K562 (cell line): ENCODE measurements around the gene UTRN. TPM values are rescaled to one million over a fixed set of nuclear protein-coding genes. Genes with fewer than 3 reads are reported as not detected.

ENCODE experiments used
- ATAC-seq: fragments of 200-7000 bp; cut with Tn5 transposase; 3 replicates; pipeline ENCODE4 v1.9.1; 2020; ENCODE audit warnings: moderate library complexity
- BruUV-seq: library from RNA; stranded (reverse); fragments of 400-500 nt; replicated peaks from 2 replicates; lab custom pipeline; 2021; lab: Mats Ljungman, UMichigan
- CTCF ChIA-PET: fragments of 300-600 bp; formaldehyde crosslinking; extraction: SDS; loops from one replicate; lab custom pipeline; 2021; ENCODE audit warnings: low intra/inter-chr PET ratio; lab: Yijun Ruan, JAX
- POLR2A ChIA-PET: fragments of 300-600, 350-650 bp; sonication (Branson Sonifier 250); formaldehyde crosslinking; extraction: SDS; loops from one replicate; lab custom pipeline; 2021; ENCODE audit warnings: antibody characterized with exemption, inconsistent platforms; lab: Yijun Ruan, JAX
- DNase-seq, 4 experiments: peaks; one replicate each; pipeline versions ENCODE4 v3.0.0 to v3.0.0-alpha.2; 2011 to 2018; ENCODE audit warnings: low spot score in 3 of 4, mixed read lengths in 3 of 4; ENCODE audit errors: extremely low read depth in 1 of 4
- FAIRE-seq: peaks from 2 replicates; lab custom pipeline; 2011; peaks lifted over from hg19 to GRCh38; lab: Jason Lieb, UNC
- H2AFZ ChIP-seq: 2 replicates; pipeline ENCODE4 v1.6.0; 2011; ENCODE audit warnings: low read depth, low read length, control low read depth, inconsistent platforms
- H3K27ac ChIP-seq: fragments of 200-600 bp; 3 replicates; pipeline ENCODE4 v1.8.0; 2011; ENCODE audit warnings: low read depth, mild to moderate bottlenecking, control low read depth, inconsistent platforms, low read length, moderate library complexity, mixed read lengths; ENCODE audit errors: extremely low read depth
- H3K27me3 ChIP-seq, 2 experiments: fragments of 300-600 bp in 1 of 2; 2 replicates in 1 of 2; 3 replicates in 1 of 2; pipeline versions ENCODE4 v1.6.0 to v1.8.0; 2011; ENCODE audit warnings: inconsistent platforms in 2 of 2, low read length in 2 of 2, mild to moderate bottlenecking in 1 of 2, mixed read lengths in 1 of 2, moderate library complexity in 1 of 2; ENCODE audit not compliant: control insufficient read depth in 2 of 2, insufficient read depth in 2 of 2
- H3K36me3 ChIP-seq: fragments of 300-600 bp; 3 replicates; pipeline ENCODE4 v1.8.0; 2011; ENCODE audit warnings: mild to moderate bottlenecking, low read length, inconsistent platforms; ENCODE audit not compliant: control insufficient read depth, insufficient read depth
- H3K4me1 ChIP-seq, 2 experiments: fragments of 200-600 bp in 1 of 2; replicated peaks in 1 of 2; 2 replicates in 1 of 2; 3 replicates in 1 of 2; pipeline versions ENCODE4 v1.5.1 to v1.8.0; 2011; ENCODE audit warnings: inconsistent platforms in 2 of 2, low read length in 2 of 2, mild to moderate bottlenecking in 1 of 2, mixed read lengths in 1 of 2, moderate library complexity in 1 of 2; ENCODE audit not compliant: control insufficient read depth in 2 of 2, insufficient read depth in 2 of 2
- H3K4me2 ChIP-seq: 2 replicates; pipeline ENCODE4 v1.6.1; 2011; ENCODE audit warnings: low read length, control low read depth, inconsistent platforms, mixed read lengths; ENCODE audit not compliant: insufficient read depth
- H3K4me3 ChIP-seq: fragments of 200-600 bp; sonication (generic), shearing (Covaris generic); 2 replicates; pipeline ENCODE4 v1.5.1; 2016; ENCODE audit warnings: control low read depth, inconsistent platforms
- H3K79me2 ChIP-seq: fragments of 200-600 bp; 3 replicates; pipeline ENCODE4 v1.8.0; 2011; ENCODE audit warnings: low read length, inconsistent platforms; ENCODE audit not compliant: control insufficient read depth, insufficient read depth
- H3K9ac ChIP-seq, 2 experiments: 2 replicates each; pipeline versions ENCODE4 v1.6.0 to v1.6.1; 2011; ENCODE audit warnings: low read depth in 2 of 2, low read length in 2 of 2, control low read depth in 1 of 2, inconsistent platforms in 1 of 2, mild to moderate bottlenecking in 1 of 2, mixed read lengths in 1 of 2; ENCODE audit not compliant: insufficient read depth in 1 of 2
- H3K9me1 ChIP-seq: one replicate; pipeline ENCODE4 v1.6.0; 2011; ENCODE audit warnings: inconsistent platforms, mild to moderate bottlenecking, low read length, moderate library complexity; ENCODE audit not compliant: control insufficient read depth, insufficient read depth
- H3K9me3 ChIP-seq: replicated peaks from 2 replicates; pipeline ENCODE4 v1.5.1; 2011; ENCODE audit warnings: low read depth, low read length, inconsistent platforms; ENCODE audit not compliant: control insufficient read depth, insufficient read depth
- H4K20me1 ChIP-seq: replicated peaks from 2 replicates; pipeline ENCODE4 v1.6.1; 2011; ENCODE audit warnings: low read length, inconsistent platforms, mixed read lengths; ENCODE audit not compliant: control insufficient read depth, insufficient read depth
- BCOR ChIP-seq: fragments of 450-650 bp; IDR thresholded peaks from 2 replicates; pipeline ENCODE4 v1.6.1; 2016
- BDP1 ChIP-seq: IDR thresholded peaks from 3 replicates; pipeline ENCODE4 v1.6.1; 2011; ENCODE audit not compliant: insufficient read length, insufficient read depth
- EWSR1 ChIP-seq: fragments of 450-650 bp; IDR thresholded peaks from 2 replicates; pipeline ENCODE4 v1.6.1; 2018; ENCODE audit warnings: borderline replicate concordance, mild to moderate bottlenecking, low read depth, moderate library complexity; ENCODE audit not compliant: partially characterized antibody
- HDAC3 ChIP-seq: fragments of 450-650 bp; IDR thresholded peaks from 2 replicates; pipeline ENCODE4 v1.6.1; 2018; ENCODE audit warnings: borderline replicate concordance, mild to moderate bottlenecking, moderate library complexity; ENCODE audit not compliant: partially characterized antibody
- HEY1 ChIP-seq: fragments of 250-450 bp; sonication (Bioruptor Pico); IDR thresholded peaks from 2 replicates; pipeline ENCODE4 v1.5.0; 2020; ENCODE audit warnings: mild to moderate bottlenecking, moderate library complexity, borderline replicate concordance
- PKNOX1 ChIP-seq: fragments of 450-650 bp; IDR thresholded peaks from 2 replicates; pipeline ENCODE4 v1.6.1; 2016
- RBM39 ChIP-seq: fragments of 200-400 bp; formaldehyde crosslinking; optimal IDR thresholded peaks from 2 replicates; pipeline ENCODE3; 2018; ENCODE audit warnings: low read depth, low read length
- TAF15 ChIP-seq: fragments of 200-400 bp; formaldehyde crosslinking; IDR thresholded peaks from 2 replicates; pipeline ENCODE4 v1.6.1; 2017; ENCODE audit warnings: mild to moderate bottlenecking, low read depth, low read length, moderate library complexity
- U2AF1 ChIP-seq: fragments of 200-400 bp; formaldehyde crosslinking; optimal IDR thresholded peaks from 2 replicates; pipeline ENCODE3; 2017; ENCODE audit warnings: mild to moderate bottlenecking, low read depth, low read length, moderate library complexity
- ZNF609 ChIP-seq: sonication (generic); formaldehyde crosslinking; IDR thresholded peaks from 2 replicates; pipeline ENCODE4 v1.8.1; 2023; ENCODE audit warnings: missing genetic modification reagents, mild to moderate bottlenecking, borderline replicate concordance
- WGBS: fragments of 100-300 bp; shearing (Covaris generic); methylation state at CpG from one replicate; pipeline ENCODE4 v1.1.6; 2016; ENCODE audit warnings: low coverage, mixed read lengths; ENCODE audit not compliant: insufficient coverage; ENCODE audit errors: missing lambda C conversion rate; 5-methylcytosine and 5-hydroxymethylcytosine counted together
- in situ Hi-C: fragments of 300-500 bp; cut with MboI; formaldehyde crosslinking; loops from 4 replicates; pipeline ENCODE4 v1.15.0; 2018; ENCODE audit warnings: inconsistent platforms, mixed read lengths
- intact Hi-C: fragments of 100-400 bp; cut with micrococcal nuclease; formaldehyde crosslinking; loops from 2 replicates; pipeline ENCODE4 v1.14.2; 2022
- polyA plus RNA-seq, 8 experiments: library from polyadenylated mRNA; depleted of rRNA in 4 of 8; stranded (reverse) in 5 of 8; unstranded in 3 of 8; fragments of >200 nt; fragmentation: Nextera tagmentation in 2 of 8; fragmentation: Illumina TruSeq in 1 of 8; extraction: Ambion mirVana in 2 of 8; extraction: Trizol in 1 of 8; gene quantifications; 2 replicates each; pipeline versions ENCODE4 v1.2.1 to v1.2.3, GENCODE V29; 2011 to 2014; ENCODE audit warnings: inconsistent platforms in 1 of 8, missing spikeins in 1 of 8
- total RNA-seq, 7 experiments: library from RNA; depleted of rRNA in 6 of 7; stranded (reverse); fragments of >200 nt in 6 of 7; fragmentation: Illumina TruSeq in 2 of 7; extraction: Trizol in 2 of 7; gene quantifications; 2 replicates each; pipeline versions ENCODE4 v1.2.1 to v1.2.3, GENCODE V29; 2011 to 2021; ENCODE audit warnings: low replicate concordance in 1 of 7
- TF ChIP-seq, protein P1 (sequence below): sonication (generic); formaldehyde crosslinking; IDR thresholded peaks from 2 replicates; pipeline ENCODE4 v1.8.0; 2022; ENCODE audit warnings: mild to moderate bottlenecking, missing genetic modification reagents

UTRN gene
- total and polyA plus RNA-seq, 9 of the 15 experiments (the other 6 are each of a cell fraction or from before 2014, with no cell fraction given): 0.94 to 22.4 (median 10.0) TPM

- ChIA-PET CTCF (no interaction called here), POLR2A (no interaction called here)
- WGBS: 0% methylated on average over 2 of the region's 2 CpGs
- no TSS peak for BruUV-seq
- no peaks in the 10 kb centered on the region for H4K20me1 ChIP-seq
- H3K9me1 ChIP-seq: no peaks in the 10 kb centered on the region
- H3K4me2 ChIP-seq: no peak overlapping the region
- no peak for ATAC-seq
- H3K79me2 ChIP-seq: no peaks in the 10 kb centered on the region
- no peak overlapping the region for H3K27ac ChIP-seq
- no peak overlapping the region for H3K9ac ChIP-seq
- H3K4me1 ChIP-seq: no peaks in the 10 kb centered on the region
- no peaks in the 10 kb centered on the region for H3K9me3 ChIP-seq
- intact Hi-C loops: no loop called here
- no peak for FAIRE-seq
- H3K36me3 ChIP-seq: no peaks in the 10 kb centered on the region
- no peak for DNase-seq
- no peak overlapping the region for H2AFZ ChIP-seq
- H3K27me3 ChIP-seq: no peaks in the 10 kb centered on the region
- H3K4me3 ChIP-seq: no peak overlapping the region
- in situ Hi-C loops: no loop called here
- TF ChIP-seq PKNOX1 (no peak), RBM39 (no peak), ZNF609 (CRISPR knock-in tag) (no peak), EWSR1 (no peak), HDAC3 (no peak), U2AF1 (no peak), HEY1 (CRISPR knock-in tag) (no peak), BCOR (no peak), BDP1 (no peak), TAF15 (no peak)
- TF ChIP-seq, protein P1, sequence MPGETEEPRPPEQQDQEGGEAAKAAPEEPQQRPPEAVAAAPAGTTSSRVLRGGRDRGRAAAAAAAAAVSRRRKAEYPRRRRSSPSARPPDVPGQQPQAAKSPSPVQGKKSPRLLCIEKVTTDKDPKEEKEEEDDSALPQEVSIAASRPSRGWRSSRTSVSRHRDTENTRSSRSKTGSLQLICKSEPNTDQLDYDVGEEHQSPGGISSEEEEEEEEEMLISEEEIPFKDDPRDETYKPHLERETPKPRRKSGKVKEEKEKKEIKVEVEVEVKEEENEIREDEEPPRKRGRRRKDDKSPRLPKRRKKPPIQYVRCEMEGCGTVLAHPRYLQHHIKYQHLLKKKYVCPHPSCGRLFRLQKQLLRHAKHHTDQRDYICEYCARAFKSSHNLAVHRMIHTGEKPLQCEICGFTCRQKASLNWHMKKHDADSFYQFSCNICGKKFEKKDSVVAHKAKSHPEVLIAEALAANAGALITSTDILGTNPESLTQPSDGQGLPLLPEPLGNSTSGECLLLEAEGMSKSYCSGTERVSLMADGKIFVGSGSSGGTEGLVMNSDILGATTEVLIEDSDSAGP (CRISPR knock-in tag): no peak
These were observed 10.1 kb downstream of the UTRN start for GRCh38 chr6:144295211-144295610.
